ENCODE results near the gene DNASE2B.

Gene DNASE2B

GRCh38 chr1:84412316-84412942 lies 14.1 kb downstream of the DNASE2B start:
- TF ChIP-seq CTCF (IDR thresholded peaks at IDR 0.05; ENCODE audit: low read depth, low read length) = no peak
- no peaks in the 10 kb centered on the region for H3K4me1 ChIP-seq
- no peak for DNase-seq
- H3K27me3 ChIP-seq = no peaks in the 10 kb centered on the region
- H3K36me3 ChIP-seq = no peaks in the 10 kb centered on the region
- no peaks in the 10 kb centered on the region for H3K9me3 ChIP-seq
- no peak overlapping the region for H3K4me3 ChIP-seq (ENCODE audit: low read depth, low read length)

DNA sequence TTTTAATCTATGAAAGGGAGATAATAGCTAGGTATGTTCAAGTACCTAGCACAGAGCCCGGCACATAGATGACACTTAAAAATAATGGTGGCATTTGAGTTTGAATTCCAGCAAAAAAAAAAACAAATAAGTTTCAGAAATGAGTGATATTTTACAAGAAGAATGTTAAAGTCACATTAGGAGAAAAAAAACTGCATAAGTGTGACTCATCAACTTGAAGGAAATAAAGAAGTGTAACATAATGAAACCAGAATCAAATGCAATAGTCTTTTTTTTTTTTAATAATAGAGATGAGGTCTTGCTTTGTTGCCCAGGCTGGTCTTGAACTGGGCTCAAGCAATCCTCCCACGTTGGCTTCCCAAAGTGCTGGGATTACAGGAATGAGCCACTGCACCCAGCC lies 17.1 kb downstream of the DNASE2B start:
- Histone ChIP-seq H3K27me3 (no peaks in the 10 kb centered on the region), H3K9me3 (no peaks in the 10 kb centered on the region), H3K36me3 (no peaks in the 10 kb centered on the region), H3K4me1 (no peaks in the 10 kb centered on the region), H3K4me3 (ENCODE audit: low read depth, low read length) (no peak overlapping the region)
- DNase-seq = no peak
- no peak for TF ChIP-seq CTCF (IDR thresholded peaks at IDR 0.05; ENCODE audit: low read depth, low read length)

DNA sequence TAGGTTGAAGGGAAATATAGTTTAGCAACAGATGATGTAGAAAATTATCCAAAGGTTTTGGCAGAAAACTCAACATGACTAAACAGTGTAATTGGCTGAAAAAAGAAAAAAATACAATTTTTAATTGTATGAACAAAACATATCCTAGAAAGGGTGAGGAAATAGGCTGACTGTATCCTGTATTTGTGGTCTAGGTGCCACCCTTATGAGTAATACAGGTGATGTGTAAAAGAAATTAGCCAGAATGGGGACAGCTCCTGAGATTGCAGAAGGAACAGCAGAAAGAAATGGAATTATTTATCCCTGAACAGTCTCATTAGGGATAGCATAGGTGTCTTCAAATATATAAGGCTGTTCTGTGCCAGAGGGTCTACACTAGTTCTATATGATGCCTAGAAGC lies 24.6 kb downstream of the DNASE2B start:
- Histone ChIP-seq H3K4me3 (ENCODE audit: low read depth, low read length) (no peak overlapping the region), H3K27me3 (no peaks in the 10 kb centered on the region), H3K9me3 (no peaks in the 10 kb centered on the region), H3K4me1 (no peaks in the 10 kb centered on the region; the same call in none of the 2 replicates), H3K36me3 (no peaks in the 10 kb centered on the region)
- TF ChIP-seq CTCF (IDR thresholded peaks at IDR 0.05; ENCODE audit: low read depth, low read length) = no peak
- DNase-seq = no peak

- Histone ChIP-seq H3K27me3 (no peaks in the 10 kb centered on the region), H3K36me3 (no peaks in the 10 kb centered on the region), H3K9me3 (no peaks in the 10 kb centered on the region), H3K4me1 (no peaks in the 10 kb centered on the region; the same call in none of the 2 replicates), H3K4me3 (ENCODE audit: low read depth, low read length) (no peak overlapping the region)
- DNase-seq = no peak
- no peak for TF ChIP-seq CTCF (IDR thresholded peaks at IDR 0.05; ENCODE audit: low read depth, low read length)
Observed at GRCh38 chr1:84424513-84425149, 26.3 kb downstream of the DNASE2B start.

- Histone ChIP-seq H3K4me3 (ENCODE audit: low read depth, low read length) (no peak overlapping the region), H3K36me3 (no peaks in the 10 kb centered on the region), H3K9me3 (no peaks in the 10 kb centered on the region), H3K27me3 (no peaks in the 10 kb centered on the region), H3K4me1 (no peaks in the 10 kb centered on the region; the same call in none of the 2 replicates)
- no peak for TF ChIP-seq CTCF (IDR thresholded peaks at IDR 0.05; ENCODE audit: low read depth, low read length)
- no peak for DNase-seq
Observed at GRCh38 chr1:84425150-84425896, 27.0 kb downstream of the DNASE2B start.

- Histone ChIP-seq H3K9me3 (no peaks in the 10 kb centered on the region), H3K36me3 (no peaks in the 10 kb centered on the region), H3K4me3 (ENCODE audit: low read depth, low read length) (no peak overlapping the region), H3K4me1 (no peaks in the 10 kb centered on the region; the same call in none of the 2 replicates), H3K27me3 (no peaks in the 10 kb centered on the region)
- no peak for DNase-seq
- TF ChIP-seq CTCF (IDR thresholded peaks at IDR 0.05; ENCODE audit: low read depth, low read length) = no peak
Observed at GRCh38 chr1:84426376-84426775, 28.1 kb downstream of the DNASE2B start.

Data from BE2C (cell line).